GM12872 (cell line): ENCODE data around the gene MPST.

Experiments used
- CTCF ChIP-seq: IDR thresholded peaks from 3 replicates; pipeline ENCODE4 v1.5.1; 2011; ENCODE audit warnings: low read depth, mild to moderate bottlenecking, low read length, moderate library complexity; ENCODE audit not compliant: insufficient read depth

The MPST gene

GRCh38 chr22:37032535-37033460 is 13.3 kb downstream of the MPST start:
- TF ChIP-seq CTCF = no peak

- TF ChIP-seq CTCF = no peak
Measured at GRCh38 chr22:37033605-37034430, 14.3 kb downstream of the MPST start.

GRCh38 chr22:37036655-37037377 is 17.3 kb downstream of the MPST start:
- TF ChIP-seq CTCF = no peak

GRCh38 chr22:37037669-37038068 is 18.1 kb downstream of the MPST start:
- no peak for TF ChIP-seq CTCF

- no peak for TF ChIP-seq CTCF
Measured at GRCh38 chr22:37039466-37039865, 19.9 kb downstream of the MPST start.

GRCh38 chr22:37043209-37043827 is 23.8 kb downstream of the MPST start:
- no peak for TF ChIP-seq CTCF
